ENCODE data around the gene DCST1.
A peak's percentile ranks its signal among the peaks of the same experiment; 100 is the strongest.

DCST1 gene

DNA sequence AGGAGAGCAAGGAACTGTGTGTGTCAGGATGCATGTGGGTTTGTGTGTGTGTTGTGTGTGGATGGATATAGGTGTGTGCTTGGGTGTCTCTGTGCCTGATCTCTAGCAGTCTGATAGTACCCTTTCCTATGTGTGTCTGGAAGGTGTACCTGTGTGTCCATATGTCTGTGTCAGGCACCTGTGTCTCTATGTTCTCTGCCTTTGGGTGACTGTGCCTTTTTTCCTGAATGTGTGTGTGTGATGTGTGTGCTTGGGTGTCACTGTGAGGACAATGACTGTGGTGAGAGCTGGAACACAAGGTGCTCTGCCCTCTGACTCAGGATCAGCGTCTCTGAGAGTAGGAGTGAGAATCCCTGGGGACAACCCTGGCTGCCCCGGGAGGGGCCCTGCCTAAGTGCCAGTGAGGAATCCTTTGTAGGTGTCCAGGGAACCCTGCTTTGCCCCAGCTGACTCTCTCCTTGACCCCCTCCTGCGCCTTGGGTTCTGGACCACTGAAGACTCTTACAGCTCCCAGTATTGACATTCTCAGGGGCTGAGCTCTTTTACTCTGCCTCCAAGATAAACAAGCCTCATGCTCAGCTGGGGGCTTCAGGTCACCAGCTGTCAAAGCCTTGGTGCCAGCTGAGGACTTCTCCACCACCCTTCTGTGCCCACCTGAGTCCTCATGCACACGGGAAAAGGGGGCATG is 44.3 kb downstream of the DCST1 start:
- DNase-seq: no peak

DNA sequence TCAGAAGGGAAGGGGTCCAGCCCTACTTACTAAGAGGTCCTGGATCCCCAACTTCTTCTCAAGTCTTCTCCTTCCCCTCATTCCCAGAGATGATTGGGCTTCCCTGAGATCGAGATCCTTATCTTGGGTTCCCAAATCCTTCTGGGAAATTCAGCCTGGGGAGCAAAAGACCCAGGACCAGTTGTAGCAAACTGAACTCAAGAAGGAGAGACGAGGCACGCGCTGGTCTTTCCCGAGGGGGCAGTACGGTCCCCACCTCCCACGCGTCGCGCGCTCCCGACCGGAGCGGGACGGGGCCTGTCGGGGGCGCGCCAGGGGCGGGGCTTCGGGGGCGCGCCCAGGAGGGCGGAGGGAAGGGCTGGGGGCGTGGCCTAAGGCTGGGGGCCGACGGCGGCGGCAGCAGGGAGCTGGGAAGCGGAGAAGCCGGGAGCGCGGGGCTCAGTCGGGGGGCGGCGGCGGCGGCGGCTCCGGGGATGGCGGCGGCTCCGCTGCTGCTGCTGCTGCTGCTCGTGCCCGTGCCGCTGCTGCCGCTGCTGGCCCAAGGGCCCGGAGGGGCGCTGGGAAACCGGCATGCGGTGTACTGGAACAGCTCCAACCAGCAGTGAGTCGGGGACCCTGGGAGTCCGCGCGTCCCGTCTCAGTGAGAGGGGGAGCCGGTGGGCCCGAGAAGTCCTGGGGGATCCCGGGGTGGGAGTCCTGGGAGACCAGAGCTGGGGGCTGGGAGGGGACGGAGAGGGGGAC is 45.0 kb downstream of the DCST1 start, which contains the start of gene EFNA3:
TSS of gene EFNA3 (plus strand) at position 369 of the 741 bp plus-strand sequence. CDS start at position 474, 105 bp downstream.
- DNase-seq: peak; percentile 76

DNA sequence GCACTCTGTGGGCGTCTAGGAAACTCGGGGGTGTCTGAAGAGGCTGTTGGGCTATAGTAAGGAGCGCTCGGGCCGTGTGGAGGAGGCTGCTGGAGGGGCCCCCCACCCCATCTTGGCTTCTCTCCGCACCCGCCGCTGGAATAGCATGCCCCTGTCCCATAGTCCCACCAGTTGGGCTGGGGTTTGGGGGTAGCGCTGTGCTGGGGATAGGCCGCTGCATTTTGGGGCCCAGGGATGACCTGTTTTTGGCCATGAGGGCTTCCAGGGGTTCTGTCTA is 45.5 kb downstream of the DCST1 start:
- DNase-seq: no peak

DNA sequence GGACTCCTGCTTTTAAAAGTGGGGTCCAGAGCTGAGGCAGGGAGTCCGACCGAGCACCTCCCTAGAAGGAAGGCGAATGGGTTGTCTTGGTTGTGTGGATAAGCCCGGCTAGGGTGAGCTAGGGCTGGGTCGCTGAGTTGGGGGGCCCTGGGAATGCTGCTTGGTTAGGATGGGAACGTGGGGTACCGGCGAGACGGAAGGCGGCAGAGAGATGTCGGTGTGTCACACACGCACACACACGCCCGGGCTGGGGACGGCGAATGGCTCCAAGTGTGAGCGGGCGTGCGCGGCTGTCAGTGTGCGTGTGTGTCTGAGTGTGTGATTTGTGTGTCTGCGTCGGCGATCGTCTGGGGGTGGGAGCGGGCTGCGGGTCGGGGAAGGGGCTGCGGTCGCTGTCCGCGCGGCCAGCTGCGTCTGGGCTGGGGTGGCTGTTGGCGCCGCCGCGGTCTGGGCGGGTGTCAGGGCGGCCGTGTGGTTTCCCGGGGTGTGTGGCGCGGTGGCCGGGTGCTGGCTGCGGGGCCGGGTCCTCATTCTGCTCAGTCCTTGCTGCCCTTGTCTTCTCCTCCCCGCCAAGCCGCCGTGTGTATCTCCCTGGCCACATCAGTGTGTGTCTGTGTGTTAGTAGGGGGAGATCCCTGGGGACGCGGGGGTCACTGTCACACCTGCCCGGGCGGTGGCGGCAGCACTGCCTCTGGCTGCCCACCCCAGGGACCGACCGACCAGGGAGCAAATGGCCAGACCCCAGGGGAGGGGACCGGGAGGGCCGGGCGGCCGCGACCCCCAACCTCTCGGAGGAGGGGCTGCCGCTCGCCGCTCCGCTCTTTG is 46.1 kb downstream of the DCST1 start:
- no peak for DNase-seq

DNA sequence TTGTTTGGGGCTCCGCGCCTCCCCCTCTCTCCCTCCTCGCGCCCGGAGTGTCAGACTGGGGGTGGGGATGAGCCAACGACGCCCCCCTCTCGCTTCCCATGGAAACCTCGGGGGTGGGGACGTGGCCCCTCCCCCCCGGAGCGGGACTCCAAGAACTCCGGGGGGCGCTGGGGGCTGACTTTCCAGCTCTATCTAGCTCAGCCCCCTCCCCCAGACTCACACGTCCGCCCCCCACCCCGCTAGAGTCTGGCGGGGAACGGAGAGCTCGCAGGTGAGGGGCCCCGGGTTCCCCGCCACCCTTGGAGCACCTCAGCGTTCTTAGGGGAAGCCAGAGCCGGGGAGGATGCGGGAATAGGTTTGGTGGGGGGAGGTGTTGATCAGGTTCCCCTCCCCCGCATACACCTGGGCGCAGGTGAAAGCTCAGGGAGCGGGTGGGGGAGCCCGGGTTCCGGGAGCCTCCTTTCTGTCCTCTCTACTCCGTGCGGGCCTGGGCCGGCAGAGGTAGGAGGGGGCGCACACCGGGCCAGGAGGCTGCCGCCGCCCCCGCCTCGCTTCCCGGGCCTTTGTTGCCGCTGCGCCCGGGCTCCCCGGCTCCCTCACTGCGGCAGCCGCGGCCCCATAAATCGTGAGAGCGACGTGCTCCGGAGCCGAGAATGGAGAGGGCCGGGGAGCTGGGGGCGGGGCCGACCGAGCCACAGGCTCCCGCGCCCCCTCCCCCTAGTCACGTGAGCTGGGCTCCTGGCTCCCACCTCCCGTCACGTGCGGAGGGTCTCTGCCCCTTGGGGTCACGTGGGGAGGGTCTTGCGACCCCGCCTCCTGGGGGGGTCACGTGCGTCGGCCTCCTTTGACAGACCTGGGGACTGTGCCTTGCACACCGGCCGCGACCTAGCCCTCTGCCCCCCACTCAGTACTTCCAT is 46.9 kb downstream of the DCST1 start:
- DNase-seq: peak; percentile 43

DNA sequence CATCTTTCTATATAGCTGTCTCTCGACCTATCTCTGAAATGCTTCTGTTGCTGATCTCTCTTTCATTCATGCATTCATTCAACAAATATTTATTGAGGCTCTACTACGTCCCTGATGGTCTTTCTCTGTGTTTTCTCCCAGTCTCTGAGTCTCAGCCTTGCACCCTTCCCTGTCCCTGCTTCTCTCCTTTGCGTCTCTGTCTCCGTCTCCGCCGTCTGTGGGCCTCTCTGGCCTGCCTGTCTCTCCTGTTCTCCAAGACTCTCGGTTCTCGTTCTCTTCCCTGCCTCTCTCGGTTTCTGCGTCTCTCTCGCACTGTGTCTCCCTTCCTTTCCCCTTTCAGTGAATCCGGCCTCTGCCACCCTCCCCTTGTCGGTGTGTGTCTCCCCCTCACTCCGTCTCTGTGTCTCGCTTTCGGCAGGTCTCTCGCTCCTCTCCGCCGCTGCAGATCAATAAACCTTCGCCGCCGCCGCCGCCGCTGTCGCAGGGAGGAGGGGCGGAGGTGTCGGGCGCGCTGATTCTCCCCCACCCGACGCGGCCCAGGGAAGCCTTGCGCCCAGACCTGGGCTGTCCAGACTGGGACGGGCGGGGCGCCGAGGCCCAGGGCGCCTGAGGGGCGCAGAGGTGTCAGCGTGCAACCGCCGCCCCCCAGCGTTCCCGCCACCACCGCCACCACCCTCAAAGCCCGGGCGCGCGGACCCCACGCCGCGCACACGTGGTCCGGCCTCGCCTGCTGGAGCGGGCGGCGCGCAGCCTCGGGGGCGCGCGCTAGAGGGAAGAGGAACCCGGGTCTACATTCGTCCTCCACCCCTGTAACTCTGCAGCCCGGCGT is 48.1 kb downstream of the DCST1 start:
- DNase-seq: peak; percentile 41

DNA sequence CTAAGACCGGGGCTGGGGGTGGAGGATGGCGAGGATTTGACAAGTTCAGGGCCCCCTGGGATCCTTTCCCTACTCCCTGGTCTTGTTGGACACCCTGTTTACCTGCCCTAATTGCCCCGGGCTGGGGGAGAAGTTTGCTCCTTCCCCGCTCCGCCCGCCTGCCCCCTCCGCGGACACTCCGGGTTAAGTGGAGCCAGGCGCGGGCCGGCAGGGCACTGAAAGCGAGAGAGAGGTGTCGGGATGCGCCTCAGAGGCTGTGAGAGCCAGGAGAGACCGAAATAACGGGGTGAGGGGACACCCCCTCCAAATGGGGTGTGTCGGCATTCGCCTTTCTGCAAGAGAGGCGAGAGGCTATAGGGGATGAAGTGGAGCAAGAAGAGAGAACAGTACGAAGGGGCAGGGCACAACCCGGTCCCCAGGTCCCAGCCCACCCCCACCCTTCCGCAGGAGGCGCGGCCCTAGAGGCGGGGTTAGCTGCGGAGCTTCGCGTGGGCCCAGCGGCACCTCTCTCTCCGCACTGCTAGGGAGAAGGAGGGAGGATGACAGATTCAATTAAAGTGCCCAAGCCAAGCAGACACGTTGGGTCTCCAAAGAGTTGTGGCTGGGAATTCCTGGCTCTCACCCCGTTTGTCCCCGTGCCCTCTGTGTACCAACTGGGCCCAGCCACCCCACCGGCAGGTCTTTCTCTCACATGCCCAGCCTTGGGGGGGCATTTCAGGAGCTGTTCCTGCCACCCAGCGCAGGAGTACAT is 48.9 kb downstream of the DCST1 start:
- no peak for DNase-seq

DNA sequence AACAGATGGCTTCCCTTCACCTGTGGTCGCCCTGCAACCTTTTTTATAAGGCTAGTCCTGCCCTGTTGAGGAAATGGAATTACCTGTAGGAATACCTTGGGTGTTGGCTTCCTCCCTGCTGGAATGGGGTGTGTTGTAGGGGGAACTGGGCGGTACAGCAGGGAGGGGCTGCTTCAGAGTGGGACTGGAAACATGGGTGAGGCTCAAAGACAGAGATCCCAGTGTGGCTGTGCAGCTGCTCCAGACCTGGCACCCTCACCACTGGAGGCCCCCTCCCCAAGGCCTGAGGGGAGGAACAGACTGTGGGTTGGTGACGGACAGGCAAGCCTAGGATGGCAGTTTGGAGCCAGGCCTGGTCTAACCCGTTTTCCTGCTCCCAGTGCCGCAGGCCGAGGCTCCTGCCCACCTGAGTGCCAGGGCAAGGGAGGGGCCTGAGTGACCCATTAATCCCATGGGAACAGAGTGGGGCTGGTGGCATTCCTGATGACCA is 49.5 kb downstream of the DCST1 start:
- DNase-seq: no peak

DNA sequence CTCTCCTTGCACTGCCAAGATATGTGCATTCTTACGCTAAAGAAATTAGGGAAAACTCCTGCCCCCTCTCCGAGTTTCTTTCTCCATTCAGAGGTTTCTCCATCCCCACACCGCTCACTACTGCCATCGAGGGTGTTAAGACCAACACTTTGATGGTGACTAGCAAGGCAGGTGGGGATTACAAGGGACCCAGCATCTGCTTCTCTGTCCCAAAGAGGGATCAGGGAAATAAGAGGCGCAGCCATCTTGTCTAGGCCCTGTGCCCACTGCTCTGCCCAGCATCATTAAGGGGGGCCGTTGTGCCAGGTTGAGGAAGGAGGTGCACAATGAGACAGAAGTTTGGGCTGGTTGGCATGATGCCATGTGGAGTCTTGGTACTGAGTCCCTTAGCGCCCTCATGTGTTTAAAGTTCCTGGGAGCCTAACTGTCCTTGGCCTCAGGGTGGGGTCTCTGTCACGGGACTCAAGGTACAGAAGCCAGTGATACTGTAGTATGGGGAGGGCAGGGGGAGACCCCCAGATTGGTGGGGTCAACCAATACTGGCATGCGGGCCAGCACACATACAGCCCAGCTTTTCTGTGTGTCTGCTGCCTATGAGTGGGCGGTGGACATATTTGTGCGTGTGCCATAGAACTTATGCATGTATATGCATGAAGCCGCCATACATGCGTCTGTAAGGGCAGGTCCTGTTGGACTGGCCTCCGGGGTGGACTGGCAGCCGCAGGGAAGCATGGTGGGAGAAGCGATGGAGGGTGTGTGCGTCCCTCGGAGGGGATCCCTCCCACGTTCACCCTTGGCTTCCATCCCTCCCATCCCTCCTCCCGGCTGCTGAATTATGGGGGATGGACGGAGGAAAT is 50.5 kb downstream of the DCST1 start:
- peak; percentile 40 for DNase-seq

DNA sequence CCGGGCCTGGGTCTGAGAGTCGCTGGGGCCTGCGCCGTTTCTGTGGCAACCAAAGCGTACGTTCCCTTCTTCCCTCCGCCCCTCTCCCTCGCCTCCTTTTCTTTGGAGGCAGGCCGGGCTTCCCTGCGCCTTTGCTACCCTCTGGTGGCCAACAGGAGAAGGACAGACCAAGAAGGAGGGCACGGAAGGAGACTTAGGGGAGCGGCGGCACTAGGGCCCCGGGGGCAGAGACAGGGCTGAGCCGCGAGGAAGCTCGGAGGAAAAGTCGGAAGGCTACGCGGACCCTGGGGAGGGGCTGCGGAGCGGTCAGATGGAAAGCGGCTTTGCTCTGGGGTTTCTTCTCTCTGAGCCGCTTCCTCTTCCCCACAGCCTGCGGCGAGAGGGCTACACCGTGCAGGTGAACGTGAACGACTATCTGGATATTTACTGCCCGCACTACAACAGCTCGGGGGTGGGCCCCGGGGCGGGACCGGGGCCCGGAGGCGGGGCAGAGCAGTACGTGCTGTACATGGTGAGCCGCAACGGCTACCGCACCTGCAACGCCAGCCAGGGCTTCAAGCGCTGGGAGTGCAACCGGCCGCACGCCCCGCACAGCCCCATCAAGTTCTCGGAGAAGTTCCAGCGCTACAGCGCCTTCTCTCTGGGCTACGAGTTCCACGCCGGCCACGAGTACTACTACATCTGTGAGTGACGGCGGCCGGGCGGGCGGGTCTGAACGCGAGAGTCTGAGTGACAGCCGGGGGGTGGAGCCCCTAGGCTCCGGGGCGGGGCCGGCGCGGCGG is 51.3 kb downstream of the DCST1 start:
- peak; percentile 93 for DNase-seq

DNA sequence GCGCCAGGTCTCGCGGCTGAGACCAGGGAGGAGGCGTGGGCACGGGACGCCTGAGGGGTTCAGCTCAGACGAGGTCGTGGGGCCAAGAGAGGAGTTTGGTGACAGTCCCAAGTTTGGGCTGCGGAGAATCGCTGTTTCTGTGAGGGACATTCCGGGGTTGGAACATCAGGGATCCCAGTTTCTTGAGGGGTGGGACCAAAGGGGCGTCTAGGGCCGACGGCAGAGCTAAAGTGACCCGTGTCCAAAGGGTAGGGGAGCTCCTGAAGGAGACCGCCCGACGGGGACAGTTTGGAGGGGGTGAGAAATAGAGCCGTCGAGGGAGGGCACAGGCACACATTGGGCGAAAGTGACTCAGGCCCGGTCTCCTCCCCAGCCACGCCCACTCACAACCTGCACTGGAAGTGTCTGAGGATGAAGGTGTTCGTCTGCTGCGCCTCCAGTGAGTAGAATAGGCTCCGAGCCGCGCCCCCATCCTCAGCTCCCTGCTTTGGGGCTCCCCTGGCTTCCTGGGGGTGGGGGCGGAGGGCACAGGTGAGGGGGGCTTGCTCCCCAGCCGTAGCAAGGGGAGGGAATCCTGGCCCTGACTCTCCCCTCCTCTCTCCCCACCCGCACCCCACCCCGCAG is 52.0 kb downstream of the DCST1 start:
- DNase-seq: peak; percentile 74

DNA sequence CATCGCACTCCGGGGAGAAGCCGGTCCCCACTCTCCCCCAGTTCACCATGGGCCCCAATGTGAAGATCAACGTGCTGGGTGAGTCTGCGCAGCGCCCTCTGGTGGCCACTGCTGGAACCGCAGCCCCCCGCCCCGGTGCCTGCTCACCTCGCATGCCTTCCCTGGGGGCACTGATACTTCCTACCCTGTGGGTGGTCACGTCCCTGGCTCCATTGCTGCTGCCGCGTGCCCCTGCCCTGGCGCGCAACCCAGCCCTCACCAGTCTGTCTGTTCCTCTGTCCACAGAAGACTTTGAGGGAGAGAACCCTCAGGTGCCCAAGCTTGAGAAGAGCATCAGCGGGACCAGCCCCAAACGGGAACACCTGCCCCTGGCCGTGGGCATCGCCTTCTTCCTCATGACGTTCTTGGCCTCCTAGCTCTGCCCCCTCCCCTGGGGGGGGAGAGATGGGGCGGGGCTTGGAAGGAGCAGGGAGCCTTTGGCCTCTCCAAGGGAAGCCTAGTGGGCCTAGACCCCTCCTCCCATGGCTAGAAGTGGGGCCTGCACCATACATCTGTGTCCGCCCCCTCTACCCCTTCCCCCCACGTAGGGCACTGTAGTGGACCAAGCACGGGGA is 52.6 kb downstream of the DCST1 start:
- DNase-seq: peak; percentile 83

DNA sequence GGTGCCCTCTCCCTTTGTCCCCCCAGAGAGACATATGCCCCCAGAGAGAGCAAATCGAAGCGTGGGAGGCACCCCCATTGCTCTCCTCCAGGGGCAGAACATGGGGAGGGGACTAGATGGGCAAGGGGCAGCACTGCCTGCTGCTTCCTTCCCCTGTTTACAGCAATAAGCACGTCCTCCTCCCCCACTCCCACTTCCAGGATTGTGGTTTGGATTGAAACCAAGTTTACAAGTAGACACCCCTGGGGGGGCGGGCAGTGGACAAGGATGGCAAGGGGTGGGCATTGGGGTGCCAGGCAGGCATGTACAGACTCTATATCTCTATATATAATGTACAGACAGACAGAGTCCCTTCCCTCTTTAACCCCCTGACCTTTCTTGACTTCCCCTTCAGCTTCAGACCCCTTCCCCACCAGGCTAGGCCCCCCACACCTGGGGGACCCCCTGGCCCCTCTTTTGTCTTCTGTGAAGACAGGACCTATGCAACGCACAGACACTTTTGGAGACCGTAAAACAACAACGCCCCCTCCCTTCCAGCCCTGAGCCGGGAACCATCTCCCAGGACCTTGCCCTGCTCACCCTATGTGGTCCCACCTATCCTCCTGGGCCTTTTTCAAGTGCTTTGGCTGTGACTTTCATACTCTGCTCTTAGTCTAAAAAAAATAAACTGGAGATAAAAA is 53.4 kb downstream of the DCST1 start:
- DNase-seq: no peak

DNA sequence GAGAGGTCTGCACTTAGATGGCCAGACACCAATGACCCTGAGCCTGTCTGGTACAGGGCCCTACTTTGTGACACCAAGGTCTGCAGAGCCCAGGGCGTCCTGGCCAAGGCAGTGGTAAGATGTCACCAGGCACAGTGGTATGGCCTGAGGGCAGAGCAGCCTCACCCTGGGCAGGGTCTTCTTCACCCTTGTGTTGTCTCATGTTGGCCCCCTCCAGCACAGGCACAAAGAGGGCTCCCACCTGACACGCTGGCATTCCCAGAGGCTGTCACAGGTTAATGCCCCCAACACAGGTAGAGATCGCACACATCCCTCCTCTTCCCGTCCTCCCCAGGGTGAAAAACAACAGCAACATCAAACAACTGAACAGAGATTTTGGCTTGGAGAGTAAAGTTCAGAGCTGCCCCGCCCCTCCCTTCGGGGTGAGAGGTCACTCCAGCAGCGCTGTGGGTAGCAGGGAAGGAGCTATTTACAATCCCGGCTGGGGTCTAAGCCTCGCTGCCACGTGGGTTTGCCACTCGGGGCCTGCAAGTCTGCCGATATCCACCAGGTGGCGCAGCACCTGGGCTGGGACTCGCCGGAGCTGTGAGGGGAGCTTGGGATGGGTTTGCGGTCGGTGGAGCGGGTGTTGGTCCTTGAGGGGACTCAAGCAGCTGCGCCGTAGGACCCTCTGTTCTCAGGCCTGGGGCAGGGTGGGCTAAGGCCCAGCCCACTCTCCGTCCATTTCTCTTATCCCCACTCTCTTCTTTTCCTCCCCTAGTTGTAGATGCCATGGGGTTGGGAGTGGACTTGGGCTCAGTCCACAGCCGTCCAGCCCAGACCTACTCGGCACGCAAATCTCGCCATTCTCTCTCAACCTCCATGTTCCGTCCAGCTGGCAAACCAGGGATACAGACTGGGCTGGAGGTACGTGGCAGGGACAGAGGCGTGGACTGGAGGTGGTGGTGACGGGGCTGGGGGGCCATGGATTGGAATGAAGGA is 57.7 kb downstream of the DCST1 start:
- peak; percentile 83 for DNase-seq

DNA sequence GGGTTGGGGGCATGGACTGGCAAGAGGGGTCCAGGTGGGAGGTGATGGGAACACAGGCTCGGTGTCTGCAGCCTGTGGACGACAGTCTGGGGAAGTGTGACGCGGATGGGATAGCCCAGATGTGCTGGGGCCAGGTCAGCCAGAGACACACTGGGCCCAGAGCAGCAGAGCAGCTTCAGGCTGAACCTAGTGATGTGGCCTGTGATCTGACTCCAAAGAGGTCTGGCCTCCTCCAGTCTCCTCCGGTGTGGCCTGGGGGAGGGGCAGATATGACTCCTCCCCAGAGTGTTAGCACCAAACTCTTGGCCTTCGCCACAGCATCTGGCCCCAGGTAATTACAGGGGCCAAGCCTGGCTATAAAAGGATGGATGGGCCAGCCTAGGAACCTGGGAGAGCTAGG is 58.5 kb downstream of the DCST1 start:
- no peak for DNase-seq

DNA sequence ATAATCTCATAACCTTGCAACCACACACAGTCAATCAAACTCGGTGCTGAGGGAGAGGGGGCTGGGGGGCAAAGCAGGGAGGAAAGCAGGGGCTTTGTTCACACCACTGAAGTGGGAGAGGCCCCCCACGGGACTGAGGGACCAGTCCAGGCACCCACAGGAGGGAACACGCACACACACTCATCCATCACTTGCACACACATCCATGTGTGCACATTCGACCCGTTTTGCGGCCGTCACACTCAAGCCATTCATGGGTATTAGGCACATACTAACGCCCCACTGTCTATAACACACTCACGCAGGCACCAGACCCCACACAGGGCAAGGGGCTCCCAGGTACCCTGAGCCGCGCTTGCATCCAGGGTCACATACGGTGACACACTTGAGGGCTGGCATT is 59.0 kb downstream of the DCST1 start:
- no peak for DNase-seq
